B cell (primary cell): ENCODE measurements around the gene TUFM. TPM values are rescaled to one million over a fixed set of nuclear protein-coding genes. Genes with fewer than 3 reads are reported as not detected.
"Not testable (repeated sequence)": the region's sequence is repeated elsewhere in the genome, so short reads cannot be mapped to it uniquely, and the experiment has no call there.

Source experiments
- ATAC-seq: fragments of 200-7000 bp; cut with Tn5 transposase; one replicate; pipeline ENCODE4 v1.10.0; 2021; ENCODE audit warnings: low read depth, mild to moderate bottlenecking, moderate number of reproducible peaks, moderate library complexity
- CTCF ChIA-PET: fragments of 350-600 bp; sonication (Branson Sonifier 250); formaldehyde crosslinking; loops from one replicate; lab custom pipeline; 2021; ENCODE audit warnings: antibody characterized with exemption, inconsistent platforms; lab: Charles Lee
- POLR2A ChIA-PET: fragments of 350-600 bp; sonication (Branson Sonifier 250); formaldehyde crosslinking; loops from one replicate; lab custom pipeline; 2021; ENCODE audit warnings: antibody characterized with exemption; lab: Charles Lee
- DNase-seq: peaks from one replicate; pipeline ENCODE4 v3.0.0; 2013
- H2AFZ ChIP-seq: 2 replicates; pipeline ENCODE4 v1.6.1; 2012; ENCODE audit warnings: mild to moderate bottlenecking, low read depth, low read length; ENCODE audit not compliant: insufficient read depth, poor library complexity, severe bottlenecking
- H3K27ac ChIP-seq, 2 donors: 1 replicate in 1 of 2; 2 replicates in 1 of 2; pipeline ENCODE4 v1.5.1; 2012 to 2013; ENCODE audit warnings: low read length in 2 of 2, mild to moderate bottlenecking in 2 of 2, moderate library complexity in 1 of 2
- H3K27me3 ChIP-seq, 4 experiments: fragments of 200-600 bp in 1 of 4; sonication (generic) in 1 of 4; replicated peaks in 1 of 4; 1 replicate in 2 of 4; 2 replicates in 2 of 4; pipeline versions ENCODE4 v1.6.1 to v1.7.0; 2013 to 2016; ENCODE audit warnings: low read length in 3 of 4, mild to moderate bottlenecking in 2 of 4, mixed read lengths in 1 of 4, moderate library complexity in 1 of 4; ENCODE audit not compliant: insufficient read depth in 4 of 4, control insufficient read depth in 3 of 4; ENCODE audit errors: control extremely low read depth in 1 of 4
- H3K36me3 ChIP-seq, 2 experiments: replicated peaks in 1 of 2; 1 replicate in 1 of 2; 2 replicates in 1 of 2; pipeline versions ENCODE4 v1.6.1 to v1.7.1; 2013; ENCODE audit warnings: low read length in 1 of 2; ENCODE audit not compliant: insufficient read depth in 2 of 2, control insufficient read depth in 1 of 2; ENCODE audit errors: control extremely low read depth in 1 of 2, extremely low read depth in 1 of 2
- H3K4me1 ChIP-seq, 2 donors: fragments of 200-600 bp in 1 of 2; sonication (generic) in 1 of 2; 1 replicate in 1 of 2; 2 replicates in 1 of 2; pipeline versions ENCODE4 v1.5.1 to v1.6.1; 2013 to 2017; ENCODE audit warnings: low read length in 2 of 2; ENCODE audit not compliant: control insufficient read depth in 2 of 2, insufficient read depth in 2 of 2
- H3K4me2 ChIP-seq: replicated peaks from 2 replicates; pipeline ENCODE3; 2012; ENCODE audit warnings: mild to moderate bottlenecking, low read depth, low read length; ENCODE audit not compliant: poor library complexity, severe bottlenecking
- H3K4me3 ChIP-seq, 5 experiments: fragments of 200-600 bp in 1 of 5; sonication (generic) in 1 of 5; 1 replicate in 3 of 5; 2 replicates in 2 of 5; pipeline versions ENCODE4 v1.5.1 to v1.7.0; 2011 to 2016; ENCODE audit warnings: low read length in 4 of 5, mild to moderate bottlenecking in 4 of 5, low read depth in 2 of 5, control low read depth in 1 of 5, moderate library complexity in 1 of 5; ENCODE audit not compliant: insufficient read depth in 1 of 5; ENCODE audit errors: control extremely low read depth in 1 of 5, extremely low read depth in 1 of 5
- H3K79me2 ChIP-seq: fragments of 200-600 bp; sonication (generic); one replicate; pipeline ENCODE4 v1.6.0; 2016; ENCODE audit warnings: low read length; ENCODE audit not compliant: control insufficient read depth, insufficient read depth
- H3K9ac ChIP-seq: fragments of 200-600 bp; sonication (generic); 2 replicates; pipeline ENCODE4 v1.6.1; 2017; ENCODE audit warnings: mild to moderate bottlenecking, low read length, moderate library complexity
- H3K9me3 ChIP-seq, 3 donors: one replicate each; pipeline versions ENCODE4 v1.6.1 to v1.7.1; 2013; ENCODE audit warnings: low read length in 2 of 3; ENCODE audit not compliant: control insufficient read depth in 2 of 3, insufficient read depth in 1 of 3; ENCODE audit errors: control extremely low read depth in 1 of 3
- H4K20me1 ChIP-seq: 2 replicates; pipeline ENCODE4 v1.6.0; 2012; ENCODE audit warnings: mild to moderate bottlenecking, low read length; ENCODE audit not compliant: insufficient read depth, control insufficient read depth, poor library complexity, severe bottlenecking
- H3K27ac Mint-ChIP-seq: one replicate; pipeline ENCODE4 v1.8.0; 2021; ENCODE audit warnings: mixed read lengths
- H3K27me3 Mint-ChIP-seq: one replicate; pipeline ENCODE4 v1.8.0; 2021; ENCODE audit warnings: mixed read lengths
- H3K4me1 Mint-ChIP-seq: one replicate; pipeline ENCODE4 v1.8.0; 2021; ENCODE audit warnings: mixed read lengths
- H3K4me3 Mint-ChIP-seq: one replicate; pipeline ENCODE4 v1.8.0; 2021; ENCODE audit warnings: mixed read lengths
- H3K9me3 Mint-ChIP-seq: one replicate; pipeline ENCODE4 v1.8.0; 2022; ENCODE audit warnings: mixed read lengths; ENCODE audit not compliant: insufficient read depth
- EZH2 ChIP-seq: IDR thresholded peaks from 2 replicates; pipeline ENCODE4 v1.6.1; 2012; ENCODE audit warnings: borderline replicate concordance, low read depth, mild to moderate bottlenecking, moderate library complexity, low read length; ENCODE audit not compliant: insufficient read depth, poor library complexity, severe bottlenecking
- WGBS: methylation state at CpG from one replicate; pipeline ENCODE4 v1.1.5; 2013; ENCODE audit warnings: missing lambda C conversion rate; ENCODE audit not compliant: insufficient coverage; 5-methylcytosine and 5-hydroxymethylcytosine counted together
- intact Hi-C: fragments of 100-400 bp; cut with micrococcal nuclease; formaldehyde crosslinking; loops from one replicate; pipeline ENCODE4 v1.10.0; 2022
- polyA plus RNA-seq: library from polyadenylated mRNA; depleted of rRNA; stranded (reverse); fragments of >200 nt; gene quantifications from 2 replicates; pipeline ENCODE4 v1.2.3, GENCODE V29; 2012
- total RNA-seq, 2 donors: library from RNA; stranded (reverse); fragments of 120-200 nt in 1 of 2; gene quantifications; 1 replicate in 1 of 2; 2 replicates in 1 of 2; pipeline versions ENCODE4 v1.2.3 to v1.2.4, GENCODE V29; 2013 to 2022
- TF ChIP-seq, protein P1 (sequence below): fragments of 200-600 bp; IDR thresholded peaks from one replicate; pipeline ENCODE4 v1.8.0; 2022; ENCODE audit warnings: antibody characterized with exemption, mild to moderate bottlenecking

Gene TUFM
- total and polyA plus RNA-seq, 2 donors (not counting 1 experiment from before 2014, with no cell fraction given) = 126 to 129 TPM

DNA sequence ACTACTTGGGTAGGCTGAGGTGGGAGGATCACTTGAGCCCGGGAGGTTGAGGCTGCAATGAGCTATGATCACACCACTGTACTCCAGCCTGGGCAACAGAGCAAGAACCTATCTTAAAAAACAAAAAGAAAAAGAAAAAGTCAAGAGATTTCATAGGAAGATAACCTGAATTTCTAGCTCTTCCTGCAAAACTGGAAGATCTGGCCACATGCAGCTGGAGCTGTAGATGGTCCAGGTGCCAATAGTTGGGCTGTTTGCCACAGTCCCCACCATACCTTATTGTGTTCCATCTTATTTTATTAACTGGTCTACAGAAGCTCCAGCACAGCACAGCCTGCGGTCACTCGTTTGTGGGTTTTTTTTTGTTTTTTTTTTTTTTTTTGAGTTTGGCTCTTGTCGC is 47.1 kb upstream of the TUFM start:
- no peaks in the 10 kb centered on the region for H4K20me1 ChIP-seq
- no peak overlapping the region for H3K4me2 ChIP-seq
- no peak overlapping the region for H3K9ac ChIP-seq
- no CpG with 5 or more reads among the region's 4 CpGs for WGBS
- peaks cover 0 to 5% of the 10 kb centered on the region in 2 experiments for H3K36me3 ChIP-seq
- H3K27ac ChIP-seq = no peak overlapping the region
- H3K4me1 Mint-ChIP-seq = peaks cover 3% of the 10 kb centered on the region
- TF ChIP-seq EZH2 = no peak
- TF ChIP-seq, protein P1, sequence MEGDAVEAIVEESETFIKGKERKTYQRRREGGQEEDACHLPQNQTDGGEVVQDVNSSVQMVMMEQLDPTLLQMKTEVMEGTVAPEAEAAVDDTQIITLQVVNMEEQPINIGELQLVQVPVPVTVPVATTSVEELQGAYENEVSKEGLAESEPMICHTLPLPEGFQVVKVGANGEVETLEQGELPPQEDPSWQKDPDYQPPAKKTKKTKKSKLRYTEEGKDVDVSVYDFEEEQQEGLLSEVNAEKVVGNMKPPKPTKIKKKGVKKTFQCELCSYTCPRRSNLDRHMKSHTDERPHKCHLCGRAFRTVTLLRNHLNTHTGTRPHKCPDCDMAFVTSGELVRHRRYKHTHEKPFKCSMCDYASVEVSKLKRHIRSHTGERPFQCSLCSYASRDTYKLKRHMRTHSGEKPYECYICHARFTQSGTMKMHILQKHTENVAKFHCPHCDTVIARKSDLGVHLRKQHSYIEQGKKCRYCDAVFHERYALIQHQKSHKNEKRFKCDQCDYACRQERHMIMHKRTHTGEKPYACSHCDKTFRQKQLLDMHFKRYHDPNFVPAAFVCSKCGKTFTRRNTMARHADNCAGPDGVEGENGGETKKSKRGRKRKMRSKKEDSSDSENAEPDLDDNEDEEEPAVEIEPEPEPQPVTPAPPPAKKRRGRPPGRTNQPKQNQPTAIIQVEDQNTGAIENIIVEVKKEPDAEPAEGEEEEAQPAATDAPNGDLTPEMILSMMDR = no peak
- CTCF ChIA-PET = no interaction called here
- POLR2A ChIA-PET = interaction anchor here (0.7 kb wide), 1 partner anchor 130 kb away, joined by 3 read pairs; no protein-coding TSS in a partner anchor
- no peaks in the 10 kb centered on the region for H3K27me3 ChIP-seq
- no peak overlapping the region for H3K27ac Mint-ChIP-seq
- no peak overlapping the region for H2AFZ ChIP-seq
- intact Hi-C loops = no loop called here
- H3K9me3 ChIP-seq = no peaks in the 10 kb centered on the region
- no peak overlapping the region for H3K4me3 Mint-ChIP-seq
- ATAC-seq = no peak
- no peaks in the 10 kb centered on the region for H3K79me2 ChIP-seq
- no peaks in the 10 kb centered on the region for H3K27me3 Mint-ChIP-seq
- DNase-seq = no peak
- H3K4me1 ChIP-seq = no peaks in the 10 kb centered on the region
- H3K9me3 Mint-ChIP-seq = no peaks in the 10 kb centered on the region
- no peak overlapping the region for H3K4me3 ChIP-seq

DNA sequence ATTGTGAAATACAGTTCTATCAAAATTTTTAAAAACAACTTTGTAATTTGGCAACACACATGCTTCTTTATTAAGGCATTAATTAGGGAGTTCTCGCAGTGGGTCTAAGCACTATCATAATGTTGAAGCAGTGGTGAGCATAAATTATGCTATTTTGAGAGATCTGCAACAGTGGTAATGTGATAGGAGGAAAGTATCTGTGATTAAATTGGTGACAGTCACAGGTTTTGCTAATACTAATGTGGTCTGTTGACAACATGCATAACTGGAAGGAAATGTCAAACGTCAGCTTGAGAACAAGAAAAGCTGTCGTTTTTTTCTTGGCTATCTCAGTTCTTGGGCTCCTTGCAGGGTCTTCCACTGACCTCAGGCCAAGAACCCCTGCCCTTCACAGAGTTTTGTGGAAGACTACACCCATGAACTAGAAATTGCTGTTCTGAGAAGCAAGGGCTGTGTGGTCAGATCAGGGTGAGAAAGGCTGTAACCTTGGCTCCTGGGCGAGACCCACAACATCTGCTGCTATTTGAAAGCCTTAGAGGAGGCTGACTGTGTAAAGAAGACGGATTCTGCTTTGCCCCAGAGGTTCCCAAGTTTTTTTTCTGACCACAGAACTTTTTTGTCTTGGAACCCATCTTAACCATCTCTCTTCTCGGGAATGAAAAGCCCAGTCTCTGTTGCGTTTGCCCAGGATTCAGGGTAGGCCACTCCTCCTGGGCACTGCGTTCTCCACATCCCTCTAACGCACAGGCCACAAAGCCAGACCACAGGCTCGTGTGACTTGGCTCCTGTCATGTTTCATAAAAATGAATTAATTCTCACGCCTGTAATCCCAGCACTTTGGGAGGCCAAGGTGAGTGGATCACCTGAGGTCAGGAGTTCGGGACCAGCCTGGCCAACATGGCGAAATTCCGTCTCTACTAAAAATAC is 46.1 kb upstream of the TUFM start:
- Histone ChIP-seq H3K4me1 (no peaks in the 10 kb centered on the region), H3K36me3 (no peaks in the 10 kb centered on the region), H3K9me3 (no peaks in the 10 kb centered on the region), H3K4me3 (no peak overlapping the region), H3K9ac (no peak overlapping the region), H2AFZ (no peak overlapping the region), H4K20me1 (no peaks in the 10 kb centered on the region), H3K4me2 (no peak overlapping the region), H3K79me2 (no peaks in the 10 kb centered on the region), H3K27me3 (no peaks in the 10 kb centered on the region), H3K27ac (no peak overlapping the region)
- Mint-ChIP-seq H3K27me3 (no peaks in the 10 kb centered on the region), H3K27ac (peak overlapping the region; percentile 15), H3K9me3 (no peaks in the 10 kb centered on the region), H3K4me3 (no peak overlapping the region), H3K4me1 (peaks cover 3% of the 10 kb centered on the region)
- ChIA-PET POLR2A (interaction anchor here (0.7 kb wide), 1 partner anchor 31 kb away, joined by 3 read pairs; no protein-coding TSS in a partner anchor), CTCF (no interaction called here)
- no peak for ATAC-seq
- no peak for TF ChIP-seq EZH2
- TF ChIP-seq, protein P1 = no peak
- 80% methylated on average over 13 of the region's 14 CpGs for WGBS
- intact Hi-C loops = no loop called here
- DNase-seq = no peak

DNA sequence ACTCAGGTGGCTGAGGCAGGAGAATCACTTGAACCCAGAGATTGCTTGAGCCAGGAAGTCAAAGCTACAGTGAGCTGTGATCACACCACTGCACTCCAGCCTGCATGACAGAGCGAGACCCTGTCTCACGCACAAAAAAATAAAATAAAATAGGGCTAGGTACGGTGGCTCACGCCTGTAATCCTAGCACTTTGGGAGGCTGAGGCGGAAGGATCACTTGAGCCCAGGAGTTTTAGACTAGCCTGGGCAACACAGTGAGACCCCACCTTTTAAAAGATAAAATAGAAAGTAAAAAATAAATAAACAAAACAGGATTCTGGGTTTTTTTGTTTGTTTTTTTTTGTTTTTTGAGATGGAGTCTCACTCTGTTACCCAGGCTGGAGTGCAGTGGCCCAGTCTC is 44.2 kb upstream of the TUFM start:
- WGBS = no CpG with 5 or more reads among the region's 5 CpGs
- H3K4me3 Mint-ChIP-seq = not testable (repeated sequence)

More for the DNA sequence above, 44.2 kb upstream of the TUFM start:
- H3K4me1 ChIP-seq, H2AFZ ChIP-seq, H3K27ac ChIP-seq, ATAC-seq, H3K9ac ChIP-seq, H3K4me2 ChIP-seq, H3K9me3 Mint-ChIP-seq, H4K20me1 ChIP-seq, H3K79me2 ChIP-seq, H3K9me3 ChIP-seq, H3K4me3 ChIP-seq, H3K4me1 Mint-ChIP-seq, H3K36me3 ChIP-seq, H3K27me3 ChIP-seq, DNase-seq, H3K27me3 Mint-ChIP-seq, intact Hi-C loops, H3K27ac Mint-ChIP-seq: not testable (repeated sequence)
- ChIA-PET CTCF (interaction anchor here (0.6 to 1.3 kb wide), 2 partner anchors 17 to 317 kb away, joined by 3 read pairs; no protein-coding TSS in a partner anchor), POLR2A (interaction anchor here (0.6 to 0.8 kb wide), 2 partner anchors 13 to 41 kb away, joined by 3 read pairs; no protein-coding TSS in a partner anchor)
